IPS DF 4.7 (cell line): Measurements from ENCODE around the gene IL1RAP.

Experiments used
- DNase-seq: peaks from one replicate; pipeline ENCODE4 v3.0.0-alpha.2; 2013; ENCODE audit warnings: low spot score; ENCODE audit errors: extremely low read depth

The IL1RAP gene

DNA sequence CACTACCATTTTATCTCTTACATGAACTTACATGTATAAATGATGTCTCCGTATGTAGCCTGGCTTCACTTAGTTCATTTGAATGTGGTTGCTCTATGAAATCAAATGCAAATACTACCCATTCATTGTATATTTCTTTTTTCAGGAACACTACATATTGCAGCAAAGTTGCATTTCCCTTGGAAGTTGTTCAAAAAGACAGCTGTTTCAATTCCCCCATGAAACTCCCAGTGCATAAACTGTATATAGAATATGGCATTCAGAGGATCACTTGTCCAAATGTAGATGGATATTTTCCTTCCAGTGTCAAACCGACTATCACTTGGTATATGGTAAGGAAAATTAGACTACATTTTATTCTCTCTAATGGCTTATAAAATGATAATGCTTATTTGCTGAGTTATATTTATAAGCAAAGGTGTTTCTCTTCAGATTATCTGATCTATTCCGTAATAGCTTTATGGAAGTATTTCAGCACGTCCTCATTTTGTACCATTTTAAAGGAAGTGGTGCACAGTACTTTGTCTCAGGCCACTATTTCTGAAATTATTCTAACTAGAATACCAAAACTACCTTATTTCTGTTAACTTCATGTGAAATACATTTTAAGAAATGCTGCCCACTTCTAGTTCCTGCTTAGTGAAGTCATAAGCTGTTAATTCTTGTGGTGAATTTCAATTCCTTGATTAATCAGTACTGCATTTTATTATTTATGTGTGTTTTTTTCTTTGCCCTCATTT is 95.1 kb downstream of the IL1RAP start:
- DNase-seq: no peak

GRCh38 chr3:190614226-190615059 is 100.6 kb downstream of the IL1RAP start:
- no peak for DNase-seq

- no peak for DNase-seq
Measured at GRCh38 chr3:190615060-190615384, 101.1 kb downstream of the IL1RAP start.

- DNase-seq: no peak
Measured at GRCh38 chr3:190615607-190616006, 101.7 kb downstream of the IL1RAP start.

DNA sequence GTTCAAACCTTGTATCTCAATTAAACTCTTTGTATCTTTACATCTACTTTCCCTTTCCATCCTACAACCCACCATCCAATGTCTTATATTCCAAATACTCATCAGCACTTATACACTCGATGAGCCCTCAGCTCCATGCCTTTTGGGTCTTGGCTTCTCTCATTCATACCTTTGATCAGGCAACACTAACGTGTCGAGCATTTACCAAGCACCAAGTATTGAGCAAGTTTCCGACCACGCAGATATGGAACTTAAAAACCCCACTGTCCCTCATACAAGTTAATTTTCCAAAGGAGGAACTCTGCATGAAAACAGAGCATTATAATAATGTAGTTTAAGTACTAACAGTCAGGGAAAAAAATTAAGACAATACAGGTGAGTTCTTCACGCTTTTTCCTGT is 102.8 kb downstream of the IL1RAP start:
- DNase-seq: no peak

- DNase-seq: no peak
Measured at GRCh38 chr3:190617185-190617584, 103.3 kb downstream of the IL1RAP start.

- DNase-seq: no peak
Measured at GRCh38 chr3:190618330-190619030, 104.6 kb downstream of the IL1RAP start.

DNA sequence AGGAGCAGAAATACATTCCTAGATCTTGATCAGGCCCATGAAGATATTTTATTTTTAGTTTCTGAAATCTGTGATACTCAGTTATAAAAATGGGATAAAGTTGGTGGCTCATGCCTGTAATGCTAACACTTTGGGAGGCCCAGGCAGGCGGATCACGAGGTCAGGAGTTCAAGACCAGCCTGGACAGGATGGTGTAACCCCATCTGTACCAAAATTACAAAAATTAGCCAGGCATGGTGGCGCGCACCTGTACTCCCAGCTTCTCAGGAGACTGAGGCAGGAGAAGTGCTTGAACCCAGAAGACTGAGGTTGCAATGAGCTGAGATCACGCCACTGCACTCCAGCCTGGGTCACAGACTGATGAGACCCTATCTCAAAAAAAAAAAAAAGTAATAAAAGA is 105.5 kb downstream of the IL1RAP start:
- DNase-seq: no peak

DNA sequence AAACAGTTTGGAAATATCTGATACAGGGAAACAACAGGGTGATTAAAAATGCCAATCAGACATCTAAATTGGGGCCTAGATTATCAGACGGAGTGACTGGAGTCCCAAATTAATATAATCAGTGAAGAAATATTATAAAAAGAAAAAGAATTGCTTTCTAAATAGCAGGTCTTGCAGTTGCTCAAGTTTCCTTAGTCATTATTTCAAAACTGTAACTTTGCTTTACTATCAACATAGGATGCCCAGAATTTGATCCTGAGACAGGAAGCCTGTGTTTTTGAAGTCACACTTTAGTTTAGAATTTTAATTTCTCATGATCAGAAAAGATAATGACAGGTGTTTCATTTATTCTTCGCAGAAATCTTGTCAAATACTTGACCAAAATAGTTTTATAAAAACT is 105.9 kb downstream of the IL1RAP start:
- DNase-seq: no peak

- no peak for DNase-seq
Measured at GRCh38 chr3:190620886-190621608, 107.2 kb downstream of the IL1RAP start.

DNA sequence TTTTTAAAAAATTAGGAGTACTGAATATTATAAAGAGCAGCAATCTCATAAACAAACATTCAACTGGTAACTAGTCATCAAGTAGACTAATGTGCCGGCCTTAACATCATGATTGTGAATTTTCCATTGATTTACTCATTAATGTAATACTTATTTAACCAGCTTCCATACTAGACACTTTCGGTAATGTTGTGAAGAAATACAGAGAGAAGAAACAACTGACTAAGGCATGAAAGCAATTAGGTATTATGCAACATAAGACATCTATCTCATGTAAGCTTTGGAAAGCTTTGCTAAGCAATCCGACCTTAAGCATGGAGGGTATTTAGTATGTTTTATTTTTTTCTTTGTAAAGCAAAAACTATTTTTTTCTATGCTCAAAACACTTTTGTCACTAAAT is 108.0 kb downstream of the IL1RAP start:
- no peak for DNase-seq

GRCh38 chr3:190624282-190624681 is 110.4 kb downstream of the IL1RAP start:
- no peak for DNase-seq

- no peak for DNase-seq
Measured at GRCh38 chr3:190626951-190627620, 113.2 kb downstream of the IL1RAP start.

GRCh38 chr3:190629088-190629487 is 115.2 kb downstream of the IL1RAP start:
- DNase-seq: no peak

DNA sequence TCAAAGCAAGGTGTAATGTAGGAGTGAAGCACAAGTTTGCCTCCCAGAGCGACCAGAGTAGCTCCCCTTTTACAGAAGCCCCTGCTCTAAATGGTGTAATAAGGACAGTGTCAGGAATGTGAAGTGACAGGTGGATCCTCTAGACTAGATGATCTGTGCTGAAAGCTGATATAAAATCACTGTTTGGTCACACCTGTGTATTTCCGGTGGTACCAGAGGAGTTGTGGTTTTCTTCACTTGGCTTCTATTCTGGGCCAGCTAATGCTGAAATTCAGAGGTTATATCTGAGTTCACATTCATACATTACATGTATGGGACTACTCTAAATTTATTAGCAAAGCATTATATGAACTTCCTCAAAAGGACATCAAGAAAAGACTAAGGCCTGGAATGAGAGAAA is 117.4 kb downstream of the IL1RAP start:
- DNase-seq: no peak

DNA sequence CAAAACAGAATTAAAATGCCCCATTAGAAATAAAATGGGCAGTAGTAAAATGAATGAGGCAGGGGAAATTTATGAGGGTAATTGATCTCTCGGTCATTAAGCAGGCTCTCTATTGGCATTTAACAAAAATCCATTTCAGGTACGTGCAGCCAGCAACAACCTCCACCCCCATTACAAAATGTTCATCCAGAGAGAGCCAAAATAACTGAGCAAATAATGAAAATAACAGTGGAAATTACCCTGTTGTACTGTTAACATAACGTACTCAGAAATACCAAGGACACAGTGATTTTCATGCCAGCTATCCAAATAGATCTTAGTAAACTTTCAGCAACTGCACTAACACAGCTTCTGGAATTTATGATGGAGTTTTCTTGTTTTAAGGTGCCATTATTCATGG is 127.7 kb downstream of the IL1RAP start:
- no peak for DNase-seq

DNA sequence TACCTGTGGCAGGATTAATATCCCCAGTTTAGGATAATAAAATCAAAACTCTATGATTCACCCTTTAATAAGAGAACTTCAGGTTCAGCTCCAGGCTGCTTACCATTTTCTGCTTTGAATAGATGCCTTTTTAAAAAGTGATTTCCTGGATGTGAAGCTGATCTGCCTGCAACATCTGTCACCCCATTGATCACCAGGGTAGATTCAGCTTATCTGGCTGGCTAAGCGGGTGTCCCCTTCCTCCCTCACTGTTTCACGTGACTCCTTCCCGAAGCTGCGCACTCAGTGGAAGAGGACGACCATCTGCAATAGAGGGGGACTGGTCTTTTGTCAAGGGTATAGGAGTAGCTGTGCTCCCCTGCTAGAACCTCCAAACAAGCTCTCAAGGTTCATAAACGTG is 128.1 kb downstream of the IL1RAP start:
- DNase-seq: no peak

GRCh38 chr3:190644035-190644434 is 130.2 kb downstream of the IL1RAP start:
- DNase-seq: no peak

DNA sequence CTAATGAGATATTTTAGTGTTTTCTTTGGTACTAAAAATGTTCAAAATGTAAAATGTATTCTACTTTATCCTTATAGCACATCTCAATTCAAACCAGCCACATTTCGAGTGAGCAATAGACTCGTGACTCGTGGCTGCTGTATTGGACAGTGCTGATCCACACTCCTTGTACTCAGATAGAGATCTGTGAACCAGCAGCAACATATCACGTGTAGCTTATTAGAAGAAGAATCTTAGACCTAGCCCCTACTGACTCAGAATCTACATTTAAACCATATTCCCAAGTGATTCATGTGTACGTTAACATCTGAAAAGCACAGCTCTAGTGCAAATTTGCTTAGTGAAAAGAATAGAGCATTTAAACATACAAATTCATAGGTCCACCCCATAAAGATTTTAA is 130.9 kb downstream of the IL1RAP start:
- DNase-seq: no peak

GRCh38 chr3:190645932-190646460 is 132.1 kb downstream of the IL1RAP start:
- DNase-seq: no peak

DNA sequence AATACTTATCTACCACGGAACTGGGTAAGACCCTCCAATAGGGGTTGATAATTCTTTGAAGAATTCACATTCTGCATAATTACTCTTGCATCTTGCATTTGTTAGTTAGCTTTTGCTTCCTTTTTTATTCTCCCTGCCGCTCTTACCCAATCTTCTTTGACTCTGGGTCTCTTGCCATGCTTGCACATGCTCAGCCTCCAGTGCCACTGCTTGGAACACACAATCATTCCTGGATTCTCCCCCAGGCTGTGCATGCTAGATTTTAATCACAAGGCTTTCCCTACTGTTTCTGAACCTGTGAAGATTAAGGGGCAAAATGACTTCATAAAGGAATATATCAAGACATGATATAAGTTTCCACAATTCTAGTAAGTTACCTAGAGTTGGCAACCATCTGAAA is 133.1 kb downstream of the IL1RAP start:
- no peak for DNase-seq
